ENCODE results near the gene SYCN.

DNA sequence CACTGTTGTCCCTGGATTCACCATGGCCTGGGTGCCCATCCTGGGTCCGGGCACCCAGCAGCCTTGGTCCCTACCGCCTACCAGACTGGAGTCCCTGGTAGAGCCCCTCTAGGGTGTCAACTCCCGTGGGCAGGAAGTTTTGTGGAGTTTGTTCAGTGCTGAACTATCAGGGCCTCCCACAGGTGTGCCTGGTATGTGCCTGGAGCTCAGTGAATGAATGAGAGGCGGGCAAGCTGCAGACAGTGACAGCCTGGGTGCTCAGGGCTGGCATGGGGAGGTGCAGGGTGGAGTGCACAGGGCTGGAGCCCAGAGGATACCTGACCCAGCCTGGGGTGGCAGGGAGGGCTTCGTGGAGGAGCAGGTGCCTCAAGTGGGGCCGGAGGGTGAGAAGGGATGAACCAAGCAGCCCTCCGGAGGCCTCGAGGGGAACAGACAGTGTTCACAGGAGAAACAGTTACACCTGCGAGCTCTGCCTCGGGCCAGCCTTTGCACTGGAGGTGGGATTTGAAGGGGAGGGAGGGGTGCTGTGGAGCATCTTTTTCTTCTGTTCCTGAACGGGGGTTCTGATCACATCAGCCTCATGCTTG lies 48.9 kb downstream of the SYCN start:
- TF ChIP-seq, protein P1, sequence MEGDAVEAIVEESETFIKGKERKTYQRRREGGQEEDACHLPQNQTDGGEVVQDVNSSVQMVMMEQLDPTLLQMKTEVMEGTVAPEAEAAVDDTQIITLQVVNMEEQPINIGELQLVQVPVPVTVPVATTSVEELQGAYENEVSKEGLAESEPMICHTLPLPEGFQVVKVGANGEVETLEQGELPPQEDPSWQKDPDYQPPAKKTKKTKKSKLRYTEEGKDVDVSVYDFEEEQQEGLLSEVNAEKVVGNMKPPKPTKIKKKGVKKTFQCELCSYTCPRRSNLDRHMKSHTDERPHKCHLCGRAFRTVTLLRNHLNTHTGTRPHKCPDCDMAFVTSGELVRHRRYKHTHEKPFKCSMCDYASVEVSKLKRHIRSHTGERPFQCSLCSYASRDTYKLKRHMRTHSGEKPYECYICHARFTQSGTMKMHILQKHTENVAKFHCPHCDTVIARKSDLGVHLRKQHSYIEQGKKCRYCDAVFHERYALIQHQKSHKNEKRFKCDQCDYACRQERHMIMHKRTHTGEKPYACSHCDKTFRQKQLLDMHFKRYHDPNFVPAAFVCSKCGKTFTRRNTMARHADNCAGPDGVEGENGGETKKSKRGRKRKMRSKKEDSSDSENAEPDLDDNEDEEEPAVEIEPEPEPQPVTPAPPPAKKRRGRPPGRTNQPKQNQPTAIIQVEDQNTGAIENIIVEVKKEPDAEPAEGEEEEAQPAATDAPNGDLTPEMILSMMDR (IDR thresholded peaks at IDR 0.05), result no peak
- no peak for TF ChIP-seq POLR2A (IDR thresholded peaks at IDR 0.05)
- TF ChIP-seq EP300 (IDR thresholded peaks at IDR 0.05), result no peak

Data from suprapubic skin (tissue), 3 donors.